ENCODE measurements around the gene GPATCH2L.

Gene GPATCH2L

GRCh38 chr14:76136476-76137110, 15.1 kb upstream of the GPATCH2L start:
- DNase-seq = no peak

GRCh38 chr14:76138119-76138757, 13.5 kb upstream of the GPATCH2L start:
- DNase-seq = no peak

- no peak for DNase-seq
Observed at GRCh38 chr14:76138758-76139723, 12.7 kb upstream of the GPATCH2L start.

GRCh38 chr14:76143642-76144041, 8.1 kb upstream of the GPATCH2L start:
- DNase-seq = no peak

GRCh38 chr14:76146976-76147375, 4.7 kb upstream of the GPATCH2L start:
- DNase-seq = no peak

- DNase-seq = no peak
Observed at GRCh38 chr14:76149196-76149595, 2.5 kb upstream of the GPATCH2L start.

GRCh38 chr14:76152333-76152681, 585 bp downstream of the GPATCH2L start:
- DNase-seq = peak; percentile 33 to 59 (median 40)

GRCh38 chr14:76153919-76154318, 2.2 kb downstream of the GPATCH2L start:
- DNase-seq = no peak

GRCh38 chr14:76154539-76155126, 2.9 kb downstream of the GPATCH2L start:
- no peak for DNase-seq

GRCh38 chr14:76163668-76164363, 12.1 kb downstream of the GPATCH2L start:
- DNase-seq = no peak

- no peak for DNase-seq
Observed at GRCh38 chr14:76168531-76168930, 16.8 kb downstream of the GPATCH2L start.

GRCh38 chr14:76169776-76170175, 18.1 kb downstream of the GPATCH2L start:
- DNase-seq = no peak

- no peak for DNase-seq
Observed at GRCh38 chr14:76174982-76175381, 23.3 kb downstream of the GPATCH2L start.

- no peak for DNase-seq
Observed at GRCh38 chr14:76175942-76176341, 24.2 kb downstream of the GPATCH2L start.

- DNase-seq = no peak
Observed at GRCh38 chr14:76181546-76181945, 29.8 kb downstream of the GPATCH2L start.

- DNase-seq = no peak
Observed at GRCh38 chr14:76186308-76187027, 34.7 kb downstream of the GPATCH2L start.

- DNase-seq = no peak
Observed at GRCh38 chr14:76191297-76191696, 39.6 kb downstream of the GPATCH2L start.

GRCh38 chr14:76193696-76194095, 42.0 kb downstream of the GPATCH2L start:
- no peak for DNase-seq

- DNase-seq = no peak
Observed at GRCh38 chr14:76194327-76194726, 42.6 kb downstream of the GPATCH2L start.

GRCh38 chr14:76195003-76195402, 43.3 kb downstream of the GPATCH2L start:
- no peak for DNase-seq

- DNase-seq = no peak
Observed at GRCh38 chr14:76196980-76197695, 45.4 kb downstream of the GPATCH2L start.
